HEK293T (cell line): Measurements from ENCODE around the gene CDH1.

ENCODE experiments used
- CTCF ChIA-PET: fragments of 350-600 bp; formaldehyde crosslinking; extraction: SDS; loops from one replicate; lab custom pipeline; 2021; ENCODE audit warnings: antibody characterized with exemption, inconsistent platforms; lab: Yijun Ruan, JAX
- POLR2A ChIA-PET: fragments of 350-600 bp; formaldehyde crosslinking; extraction: SDS; loops from one replicate; lab custom pipeline; 2020; ENCODE audit warnings: antibody characterized with exemption, inconsistent platforms; lab: Yijun Ruan, JAX
- DNase-seq: peaks from one replicate; pipeline ENCODE4 v3.0.0; 2012; ENCODE audit warnings: mixed read lengths; ENCODE audit errors: extremely low spot score
- ARNT ChIP-seq: fragments of 450-650 bp; IDR thresholded peaks from 2 replicates; pipeline ENCODE4 v1.6.1; 2017; ENCODE audit warnings: mild to moderate bottlenecking
- BHLHE40 ChIP-seq: fragments of 450-650 bp; IDR thresholded peaks from 2 replicates; pipeline ENCODE4 v1.6.1; 2016; ENCODE audit warnings: mild to moderate bottlenecking, moderate library complexity, borderline replicate concordance
- CTBP1 ChIP-seq: fragments of 450-650 bp; IDR thresholded peaks from 2 replicates; pipeline ENCODE4 v1.6.1; 2016; ENCODE audit warnings: borderline replicate concordance
- ELF4 ChIP-seq: fragments of 450-650 bp; IDR thresholded peaks from 2 replicates; pipeline ENCODE4 v1.6.1; 2017; ENCODE audit warnings: antibody characterized with exemption
- FOXA1 ChIP-seq: fragments of 450-650 bp; IDR thresholded peaks from 2 replicates; pipeline ENCODE4 v1.6.1; 2016; ENCODE audit warnings: mild to moderate bottlenecking
- FOXK2 ChIP-seq: fragments of 450-650 bp; IDR thresholded peaks from 2 replicates; pipeline ENCODE4 v1.6.1; 2016; ENCODE audit warnings: mild to moderate bottlenecking
- FOXM1 ChIP-seq: fragments of 450-650 bp; IDR thresholded peaks from 2 replicates; pipeline ENCODE4 v1.6.1; 2017; ENCODE audit warnings: mild to moderate bottlenecking, borderline replicate concordance
- HDGF ChIP-seq: fragments of 450-650 bp; IDR thresholded peaks from 2 replicates; pipeline ENCODE4 v1.6.1; 2017; ENCODE audit warnings: antibody characterized with exemption, borderline replicate concordance
- L3MBTL2 ChIP-seq: fragments of 450-650 bp; conservative IDR thresholded peaks from 2 replicates; pipeline ENCODE4 v1.6.1; 2016; ENCODE audit warnings: mild to moderate bottlenecking
- LEF1 ChIP-seq: fragments of 450-650 bp; IDR thresholded peaks from 2 replicates; pipeline ENCODE4 v1.6.1; 2017; ENCODE audit warnings: mild to moderate bottlenecking, borderline replicate concordance
- NFRKB ChIP-seq: fragments of 450-650 bp; IDR thresholded peaks from 2 replicates; pipeline ENCODE4 v1.6.1; 2016; ENCODE audit warnings: mild to moderate bottlenecking, moderate library complexity
- PKNOX1 ChIP-seq: fragments of 450-650 bp; IDR thresholded peaks from 2 replicates; pipeline ENCODE4 v1.6.1; 2016
- SP1 ChIP-seq: fragments of 450-650 bp; IDR thresholded peaks from 2 replicates; pipeline ENCODE4 v1.6.1; 2017
- SUZ12 ChIP-seq: fragments of 450-650 bp; IDR thresholded peaks from 2 replicates; pipeline ENCODE4 v1.6.1; 2016; ENCODE audit warnings: mild to moderate bottlenecking
- TARDBP ChIP-seq: fragments of 450-650 bp; IDR thresholded peaks from 2 replicates; pipeline ENCODE4 v1.6.1; 2016
- ZNF384 ChIP-seq: fragments of 450-650 bp; IDR thresholded peaks from 2 replicates; pipeline ENCODE4 v1.6.1; 2016

Gene CDH1

GRCh38 chr16:68823401-68824135, 86.5 kb downstream of the CDH1 start:
- TF ChIP-seq FOXK2, result no peak
- TF ChIP-seq NFRKB, result no peak
- TF ChIP-seq TARDBP, result no peak
- no peak for TF ChIP-seq ARNT
- TF ChIP-seq SP1, result no peak
- TF ChIP-seq HDGF, result no peak
- no peak for TF ChIP-seq L3MBTL2
- TF ChIP-seq CTBP1, result no peak
- no peak for TF ChIP-seq LEF1
- TF ChIP-seq ELF4, result no peak
- TF ChIP-seq SUZ12, result no peak
- TF ChIP-seq FOXA1, result no peak
- TF ChIP-seq ZNF384, result no peak
- CTCF ChIA-PET, result interaction anchor here (0.6 to 1.1 kb wide), 3 partner anchors 233 to 303 kb away, joined by 4 to 7 read pairs (median 4); no protein-coding TSS in a partner anchor
- DNase-seq, result no peak
- POLR2A ChIA-PET, result no interaction called here

- DNase-seq, result no peak
- POLR2A ChIA-PET, result no interaction called here
- TF ChIP-seq ZNF384 (no peak), PKNOX1 (no peak), CTBP1 (no peak), TARDBP (no peak), SUZ12 (no peak), NFRKB (no peak), LEF1 (no peak), ELF4 (no peak), BHLHE40 (no peak), FOXK2 (no peak), HDGF (no peak), ARNT (no peak), SP1 (no peak), FOXM1 (no peak), L3MBTL2 (no peak), FOXA1 (no peak)
- CTCF ChIA-PET, result no interaction called here
Observed at GRCh38 chr16:68825427-68825826, 88.3 kb downstream of the CDH1 start.

GRCh38 chr16:68826652-68827051, 89.6 kb downstream of the CDH1 start:
- ChIA-PET CTCF (no interaction called here), POLR2A (interaction anchor here (1.7 kb wide), 1 partner anchor 17 kb away, joined by 3 read pairs; the partner anchor contains the start of gene TANGO6)
- TF ChIP-seq HDGF, result no peak
- TF ChIP-seq CTBP1, result no peak
- no peak for TF ChIP-seq ARNT
- no peak for TF ChIP-seq FOXA1
- TF ChIP-seq LEF1, result no peak
- TF ChIP-seq ZNF384, result no peak
- TF ChIP-seq ELF4, result no peak
- no peak for DNase-seq

- no peak for TF ChIP-seq ZNF384
- TF ChIP-seq BHLHE40, result no peak
- TF ChIP-seq SP1, result no peak
- TF ChIP-seq SUZ12, result no peak
- TF ChIP-seq NFRKB, result no peak
- TF ChIP-seq LEF1, result no peak
- no peak for TF ChIP-seq FOXA1
- no peak for TF ChIP-seq TARDBP
- no peak for TF ChIP-seq ELF4
- ChIA-PET POLR2A (interaction anchor here (2.0 kb wide), 1 partner anchor 10 kb away, joined by 11 read pairs; the partner anchor contains the start of gene TANGO6), CTCF (no interaction called here)
- no peak for DNase-seq
Observed at GRCh38 chr16:68833251-68833650, 96.2 kb downstream of the CDH1 start.

GRCh38 chr16:68834550-68834949, 97.5 kb downstream of the CDH1 start:
- ChIA-PET POLR2A (interaction anchor here (2.0 kb wide), 1 partner anchor 9 kb away, joined by 11 read pairs; the partner anchor contains the start of gene TANGO6), CTCF (no interaction called here)
- DNase-seq, result no peak
- TF ChIP-seq NFRKB (no peak), ZNF384 (no peak), PKNOX1 (no peak)

GRCh38 chr16:68835970-68836369, 98.9 kb downstream of the CDH1 start:
- TF ChIP-seq LEF1, result no peak
- TF ChIP-seq SP1, result no peak
- TF ChIP-seq CTBP1, result no peak
- TF ChIP-seq HDGF, result no peak
- TF ChIP-seq TARDBP, result no peak
- TF ChIP-seq ELF4, result no peak
- no peak for TF ChIP-seq SUZ12
- TF ChIP-seq PKNOX1, result no peak
- no peak for TF ChIP-seq FOXM1
- ChIA-PET POLR2A (no interaction called here), CTCF (no interaction called here)
- DNase-seq, result no peak
